Measurements from ENCODE around the gene LIMS1. TPM values are rescaled to one million over a fixed set of nuclear protein-coding genes. Genes with fewer than 3 reads are reported as not detected.

LIMS1 gene
- total and polyA plus RNA-seq, 2 of the 13 experiments (the other 11 are each of a cell fraction or from before 2014, with no cell fraction given) = 38.3 to 49.6 TPM

GRCh38 chr2:108586116-108586515 lies 51.8 kb downstream of the LIMS1 start:
- POLR2A ChIA-PET = interaction anchor here (0.6 kb wide), 1 partner anchor 130 kb away, joined by 3 read pairs; no protein-coding TSS in a partner anchor

GRCh38 chr2:108586631-108587030 lies 52.4 kb downstream of the LIMS1 start:
- POLR2A ChIA-PET = interaction anchor here (0.6 kb wide), 1 partner anchor 129 kb away, joined by 3 read pairs; no protein-coding TSS in a partner anchor
- no peak for TF ChIP-seq NFIC (IDR thresholded peaks at IDR 0.05; ENCODE audit: low read length)
- TF ChIP-seq KDM4B (CRISPR knock-in tag; IDR thresholded peaks at IDR 0.05) = no peak
- TF ChIP-seq ZSCAN22 (CRISPR knock-in tag; IDR thresholded peaks at IDR 0.05) = no peak
- no peak for TF ChIP-seq DRAP1 (CRISPR knock-in tag; IDR thresholded peaks at IDR 0.05)
- no peak for TF ChIP-seq ZNF572 (CRISPR knock-in tag; IDR thresholded peaks at IDR 0.05)
- TF ChIP-seq CBX5 (CRISPR knock-in tag; IDR thresholded peaks at IDR 0.05; ENCODE audit: borderline replicate concordance) = no peak
- TF ChIP-seq ZNF614 (CRISPR knock-in tag; IDR thresholded peaks at IDR 0.05; ENCODE audit: borderline replicate concordance) = no peak
- TF ChIP-seq CHCHD3 (CRISPR knock-in tag; IDR thresholded peaks at IDR 0.05) = no peak
- TF ChIP-seq ZNF337 (CRISPR knock-in tag; IDR thresholded peaks at IDR 0.05; ENCODE audit: borderline replicate concordance, low read depth) = no peak
- TF ChIP-seq HNRNPL (IDR thresholded peaks at IDR 0.05; ENCODE audit: low read depth, low read length) = no peak
- no peak for TF ChIP-seq PRDM15 (CRISPR knock-in tag; IDR thresholded peaks at IDR 0.05)
- no peak for TF ChIP-seq U2AF2 (IDR thresholded peaks at IDR 0.05; ENCODE audit: low read depth, low read length)
- TF ChIP-seq HNRNPH1 (optimal IDR thresholded peaks at IDR 0.05; ENCODE audit: low read depth, low read length) = no peak
- TF ChIP-seq RAD21 (CRISPR knock-in tag; IDR thresholded peaks at IDR 0.05) = no peak
- no peak for TF ChIP-seq ZNF232 (CRISPR knock-in tag; IDR thresholded peaks at IDR 0.05; ENCODE audit: borderline replicate concordance)

More at GRCh38 chr2:108586116-108586515, 51.8 kb downstream of the LIMS1 start:
- CTCF ChIA-PET (ENCODE audit: low intra/inter-chr PET ratio, low total read pairs) = no interaction called here
- ATAC-seq = no peak
- H3K79me2 ChIP-seq (ENCODE audit: insufficient read depth, low read length) = peaks cover 57% of the 10 kb centered on the region
- TF ChIP-seq JUND (CRISPR knock-in tag; IDR thresholded peaks at IDR 0.05) (no peak), TCF7L2 (IDR thresholded peaks at IDR 0.05; ENCODE audit: low read depth, low read length) (no peak)
- H3K9ac ChIP-seq (ENCODE audit: insufficient read depth, low read depth, low read length) = no peak overlapping the region
- BruUV-seq (replicated peaks) = no TSS peak
- no peak for DNase-seq (ENCODE audit: low spot score)
- intact Hi-C loops (cut with micrococcal nuclease; ENCODE audit: unreplicated experiment) (no loop called here), in situ Hi-C loops (cut with HindIII; ENCODE audit: extremely low pct_ligation_motif_present, low pct_unique_long_range_greater_than_20kb) (loop anchor here (25.0 kb wide), 1 partner anchor 374 kb away; no protein-coding TSS in a partner anchor)
- no peak overlapping the region for H3K4me3 ChIP-seq (replicated peaks in 1 of 3; ENCODE audit: insufficient read depth in 1 of 3, low read depth in 2 of 3, low read length in 3 of 3)
- H2AFZ ChIP-seq (ENCODE audit: low read length) = no peak overlapping the region
- no peak overlapping the region for H3K4me2 ChIP-seq (ENCODE audit: low read depth, low read length)
- H3K27me3 ChIP-seq (ENCODE audit: control insufficient read depth in 1 of 2, insufficient read depth in 2 of 2, low read length in 2 of 2) = no peaks in the 10 kb centered on the region
- no peaks in the 10 kb centered on the region for H3K9me3 ChIP-seq (ENCODE audit: low read length)
- H3K27ac ChIP-seq (ENCODE audit: extremely low read length, insufficient read depth, low read length) = no peak overlapping the region
- H4K20me1 ChIP-seq (ENCODE audit: insufficient read depth, low read length) = 0 out of 2 replicates have a peak, but pooled peaks cover 5% of the 10 kb centered on the region
- H3K4me1 ChIP-seq (ENCODE audit: insufficient read depth, low read length) = peaks cover 15% of the 10 kb centered on the region
- no peak for FAIRE-seq
- 93% methylated on average over 7 of the region's 7 CpGs for WGBS (ENCODE audit: low lambda C conversion rate)
- H3K36me3 ChIP-seq (replicated peaks in 1 of 2; ENCODE audit: control insufficient read depth in 1 of 2, insufficient read depth in 2 of 2, low read length in 2 of 2) = no peaks in the 10 kb centered on the region; a peak in 1 of 5 replicates

More at GRCh38 chr2:108586631-108587030, 52.4 kb downstream of the LIMS1 start:
- Histone ChIP-seq H3K9me3 (ENCODE audit: low read length) (no peaks in the 10 kb centered on the region), H3K4me2 (ENCODE audit: low read depth, low read length) (no peak overlapping the region), H3K27ac (ENCODE audit: extremely low read length, insufficient read depth, low read length) (no peak overlapping the region), H3K4me3 (replicated peaks in 1 of 3; ENCODE audit: insufficient read depth in 1 of 3, low read depth in 2 of 3, low read length in 3 of 3) (no peak overlapping the region), H3K4me1 (ENCODE audit: insufficient read depth, low read length) (peaks cover 18% of the 10 kb centered on the region), H4K20me1 (ENCODE audit: insufficient read depth, low read length) (0 out of 2 replicates have a peak, but pooled peaks cover 5% of the 10 kb centered on the region), H2AFZ (ENCODE audit: low read length) (no peak overlapping the region), H3K27me3 (ENCODE audit: control insufficient read depth in 1 of 2, insufficient read depth in 2 of 2, low read length in 2 of 2) (no peaks in the 10 kb centered on the region), H3K9ac (ENCODE audit: insufficient read depth, low read depth, low read length) (no peak overlapping the region), H3K79me2 (ENCODE audit: insufficient read depth, low read length) (peaks cover 61% of the 10 kb centered on the region), H3K36me3 (replicated peaks in 1 of 2; ENCODE audit: control insufficient read depth in 1 of 2, insufficient read depth in 2 of 2, low read length in 2 of 2) (no peaks in the 10 kb centered on the region; a peak in 1 of 5 replicates)
- DNase-seq (ENCODE audit: low spot score) (no peak), FAIRE-seq (no peak), ATAC-seq (no peak)
- no TSS peak for BruUV-seq (replicated peaks)
- CTCF ChIA-PET (ENCODE audit: low intra/inter-chr PET ratio, low total read pairs) = no interaction called here
- 90% methylated on average over 5 of the region's 5 CpGs for WGBS (ENCODE audit: low lambda C conversion rate)
- intact Hi-C loops (cut with micrococcal nuclease; ENCODE audit: unreplicated experiment) (no loop called here), in situ Hi-C loops (cut with HindIII; ENCODE audit: extremely low pct_ligation_motif_present, low pct_unique_long_range_greater_than_20kb) (loop anchor here (25.0 kb wide), 1 partner anchor 374 kb away; no protein-coding TSS in a partner anchor)
